Gastroesophageal sphincter (tissue), 4 donors: Measurements from ENCODE around the gene SPATA17. TPM values are rescaled to one million over a fixed set of nuclear protein-coding genes. Genes with fewer than 3 reads are reported as not detected.

Experiments used
- ATAC-seq: fragments of 150-250 bp; one replicate; pipeline ENCODE4 v1.9.1; 2016; ENCODE audit warnings: mild to moderate bottlenecking, moderate library complexity
- H3K27ac ChIP-seq, 4 donors: fragments of 200-600 bp; sonication (generic) in 3 of 4; 1 replicate in 3 of 4; 2 replicates in 1 of 4; pipeline ENCODE4 v1.5.1; 2016 to 2019
- H3K27me3 ChIP-seq: fragments of 200-600 bp; sonication (generic); one replicate; pipeline ENCODE4 v1.5.1; 2019
- H3K36me3 ChIP-seq, 2 donors: fragments of 200-600 bp; sonication (generic); one replicate each; pipeline ENCODE4 v1.5.1; 2019; ENCODE audit warnings: control low read depth in 1 of 2
- H3K4me1 ChIP-seq, 3 donors: fragments of 200-600 bp; sonication (generic); 1 replicate in 2 of 3; 2 replicates in 1 of 3; pipeline ENCODE4 v1.5.1; 2016 to 2019; ENCODE audit warnings: control low read depth in 2 of 3
- H3K4me3 ChIP-seq, 2 donors: fragments of 200-600 bp; sonication (generic); one replicate each; pipeline ENCODE4 v1.5.1; 2019; ENCODE audit warnings: mild to moderate bottlenecking in 1 of 2, moderate library complexity in 1 of 2
- H3K9me3 ChIP-seq, 3 donors: fragments of 200-600 bp; sonication (generic); one replicate each; pipeline ENCODE4 v1.5.1; 2017 to 2019; ENCODE audit warnings: control low read depth in 2 of 3
- CTCF ChIP-seq, 4 experiments: fragments of 200-600 bp in 2 of 4; fragments of 450-650 bp in 2 of 4; sonication (generic) in 1 of 4; IDR thresholded peaks; one replicate each; pipeline ENCODE4 v1.5.1; 2017 to 2019; ENCODE audit warnings: antibody characterized with exemption in 4 of 4, mild to moderate bottlenecking in 2 of 4, moderate library complexity in 2 of 4
- EP300 ChIP-seq: sonication (generic); formaldehyde crosslinking; IDR thresholded peaks from one replicate; pipeline ENCODE4 v1.6.1; 2017; ENCODE audit warnings: antibody characterized with exemption, mild to moderate bottlenecking
- POLR2A ChIP-seq, 2 donors: fragments of 450-650 bp; IDR thresholded peaks; one replicate each; pipeline ENCODE4 v1.6.1; 2017; ENCODE audit warnings: antibody characterized with exemption in 2 of 2, mild to moderate bottlenecking in 2 of 2, moderate library complexity in 1 of 2
- POLR2AphosphoS5 ChIP-seq: sonication (generic); formaldehyde crosslinking; IDR thresholded peaks from one replicate; pipeline ENCODE4 v1.6.1; 2017; ENCODE audit warnings: antibody characterized with exemption
- WGBS, 2 donors: methylation state at CpG; one replicate each; pipeline ENCODE4 v1.1.5; 2018; ENCODE audit warnings: low coverage in 1 of 2; 5-methylcytosine and 5-hydroxymethylcytosine counted together
- total RNA-seq, 4 donors: library from RNA; depleted of rRNA; stranded (reverse); fragments of >200 nt; gene quantifications; one replicate each; pipeline ENCODE4 v1.1.0, GENCODE V29; 2016

The SPATA17 gene
- total RNA-seq, 4 donors from 2014 or later: 0.13 to 0.62 (median 0.19) TPM; not detected in 1

- Histone ChIP-seq H3K36me3 (no peaks in the 10 kb centered on the region), H3K4me1 (no peaks in the 10 kb centered on the region), H3K4me3 (no peak overlapping the region), H3K27me3 (no peaks in the 10 kb centered on the region), H3K27ac (no peak overlapping the region), H3K9me3 (no peaks in the 10 kb centered on the region)
- no peak for ATAC-seq
- 64 to 75% methylated on average over 1 of the region's 1 CpG for WGBS, 2 donors
- TF ChIP-seq POLR2A (IDR thresholded peaks at IDR 0.05): no peak
- TF ChIP-seq CTCF (IDR thresholded peaks at IDR 0.05): no peak
- no peak for TF ChIP-seq POLR2AphosphoS5
- no peak for TF ChIP-seq EP300
Observed at GRCh38 chr1:217896490-217896889, 265.3 kb downstream of the SPATA17 start.

- WGBS, 2 donors: 46 to 51% methylated on average over 2 of the region's 2 CpGs
- Histone ChIP-seq H3K27me3 (no peaks in the 10 kb centered on the region), H3K9me3 (no peaks in the 10 kb centered on the region), H3K4me1 (no peaks in the 10 kb centered on the region), H3K27ac (no peak overlapping the region), H3K4me3 (no peak overlapping the region), H3K36me3 (no peaks in the 10 kb centered on the region)
- no peak for ATAC-seq
- TF ChIP-seq EP300: no peak
- no peak for TF ChIP-seq POLR2AphosphoS5
- no peak for TF ChIP-seq CTCF (IDR thresholded peaks at IDR 0.05)
- no peak for TF ChIP-seq POLR2A (IDR thresholded peaks at IDR 0.05)
Observed at GRCh38 chr1:217897100-217897499, 266.0 kb downstream of the SPATA17 start.

- Histone ChIP-seq H3K27me3 (no peaks in the 10 kb centered on the region), H3K27ac (no peak overlapping the region), H3K36me3 (no peaks in the 10 kb centered on the region), H3K9me3 (no peaks in the 10 kb centered on the region), H3K4me1 (no peaks in the 10 kb centered on the region), H3K4me3 (no peak overlapping the region)
- ATAC-seq: no peak
- WGBS, 2 donors: 22 to 26% methylated on average over 1 of the region's 1 CpG
- no peak for TF ChIP-seq EP300
- TF ChIP-seq POLR2A (IDR thresholded peaks at IDR 0.05): no peak
- no peak for TF ChIP-seq CTCF (IDR thresholded peaks at IDR 0.05)
- TF ChIP-seq POLR2AphosphoS5: no peak
Observed at GRCh38 chr1:217899614-217900013, 268.5 kb downstream of the SPATA17 start.

- Histone ChIP-seq H3K4me1 (no peaks in the 10 kb centered on the region), H3K9me3 (no peaks in the 10 kb centered on the region), H3K4me3 (no peak overlapping the region), H3K27ac (no peak overlapping the region), H3K36me3 (no peaks in the 10 kb centered on the region), H3K27me3 (no peaks in the 10 kb centered on the region)
- ATAC-seq: no peak
- TF ChIP-seq POLR2AphosphoS5 (no peak), EP300 (no peak), POLR2A (IDR thresholded peaks at IDR 0.05) (no peak), CTCF (IDR thresholded peaks at IDR 0.05) (no peak)
- 55 to 93% methylated on average over 2 of the region's 2 CpGs for WGBS, 2 donors
Observed at GRCh38 chr1:217907504-217907903, 276.4 kb downstream of the SPATA17 start.

- TF ChIP-seq POLR2A (IDR thresholded peaks at IDR 0.05) (no peak), CTCF (IDR thresholded peaks at IDR 0.05) (no peak), EP300 (no peak), POLR2AphosphoS5 (no peak)
- ATAC-seq: no peak
- WGBS, 2 donors: 73% methylated on average over 3 of the region's 3 CpGs; no CpG with 5 or more reads in 1 of the 2 donors
Observed at GRCh38 chr1:217910203-217910602, 279.1 kb downstream of the SPATA17 start.

More at GRCh38 chr1:217910203-217910602, 279.1 kb downstream of the SPATA17 start:
- H3K9me3 ChIP-seq: no peaks in the 10 kb centered on the region
- no peak overlapping the region for H3K4me3 ChIP-seq
- H3K27me3 ChIP-seq: no peaks in the 10 kb centered on the region
- no peaks in the 10 kb centered on the region for H3K4me1 ChIP-seq
- no peaks in the 10 kb centered on the region for H3K36me3 ChIP-seq
- no peak overlapping the region for H3K27ac ChIP-seq
